ENCODE data around the gene EDDM13.

Gene EDDM13

DNA sequence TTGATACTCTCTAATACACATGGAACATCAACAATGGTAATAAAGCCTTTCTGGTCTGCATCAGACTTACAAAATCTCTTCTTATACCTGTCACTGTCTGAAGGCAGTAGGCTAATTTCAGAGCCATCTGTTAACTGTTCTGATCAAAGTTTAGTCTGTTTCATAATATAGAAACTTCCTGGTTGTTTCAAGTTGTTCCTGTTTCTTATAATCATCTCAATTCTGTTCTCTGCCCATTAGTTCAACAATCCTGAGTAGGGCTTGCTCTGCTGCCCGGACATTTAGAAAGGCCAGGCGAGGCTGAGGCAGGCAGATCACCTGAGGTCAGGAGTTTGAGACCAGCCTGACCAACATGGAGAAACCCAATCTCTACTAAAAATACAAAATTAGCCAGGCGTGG, 47.4 kb downstream of the EDDM13 start:
- TF ChIP-seq, protein P1, sequence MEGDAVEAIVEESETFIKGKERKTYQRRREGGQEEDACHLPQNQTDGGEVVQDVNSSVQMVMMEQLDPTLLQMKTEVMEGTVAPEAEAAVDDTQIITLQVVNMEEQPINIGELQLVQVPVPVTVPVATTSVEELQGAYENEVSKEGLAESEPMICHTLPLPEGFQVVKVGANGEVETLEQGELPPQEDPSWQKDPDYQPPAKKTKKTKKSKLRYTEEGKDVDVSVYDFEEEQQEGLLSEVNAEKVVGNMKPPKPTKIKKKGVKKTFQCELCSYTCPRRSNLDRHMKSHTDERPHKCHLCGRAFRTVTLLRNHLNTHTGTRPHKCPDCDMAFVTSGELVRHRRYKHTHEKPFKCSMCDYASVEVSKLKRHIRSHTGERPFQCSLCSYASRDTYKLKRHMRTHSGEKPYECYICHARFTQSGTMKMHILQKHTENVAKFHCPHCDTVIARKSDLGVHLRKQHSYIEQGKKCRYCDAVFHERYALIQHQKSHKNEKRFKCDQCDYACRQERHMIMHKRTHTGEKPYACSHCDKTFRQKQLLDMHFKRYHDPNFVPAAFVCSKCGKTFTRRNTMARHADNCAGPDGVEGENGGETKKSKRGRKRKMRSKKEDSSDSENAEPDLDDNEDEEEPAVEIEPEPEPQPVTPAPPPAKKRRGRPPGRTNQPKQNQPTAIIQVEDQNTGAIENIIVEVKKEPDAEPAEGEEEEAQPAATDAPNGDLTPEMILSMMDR (IDR thresholded peaks at IDR 0.05), result no peak

DNA sequence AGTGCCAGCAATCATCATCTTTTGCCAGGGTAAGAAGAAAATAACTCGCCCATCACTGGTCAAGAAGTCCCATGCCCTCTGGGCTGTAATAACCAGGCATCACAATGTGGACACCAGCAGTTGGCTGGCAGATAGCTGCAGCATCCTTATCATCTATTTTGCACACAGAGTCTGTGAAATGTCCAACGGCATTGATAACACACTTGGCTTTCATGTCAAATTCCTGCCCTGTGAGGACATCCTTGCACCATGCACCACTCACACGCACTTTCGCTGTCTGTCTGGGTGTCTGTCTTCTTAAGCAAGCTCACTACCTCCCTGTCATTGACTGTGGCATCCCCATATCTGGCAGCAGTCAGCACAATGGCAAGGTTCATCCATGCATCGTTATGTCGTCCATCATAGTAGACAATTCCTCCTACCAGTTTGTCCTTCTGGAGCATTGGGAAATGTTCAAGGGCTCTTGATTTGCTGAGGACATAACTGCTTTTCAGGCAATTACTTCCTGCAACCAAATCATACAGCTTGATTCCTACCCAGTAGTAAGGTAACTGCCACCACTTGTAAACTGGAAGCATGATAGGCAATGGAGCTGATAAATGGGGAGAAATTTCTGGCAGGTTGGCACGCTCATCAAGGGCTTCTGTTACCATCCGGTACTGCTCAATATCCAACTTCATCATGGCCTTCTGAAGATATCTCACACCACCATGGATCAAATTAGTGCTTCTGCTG, 48.9 kb downstream of the EDDM13 start:
- TF ChIP-seq, protein P1 (IDR thresholded peaks at IDR 0.05), result no peak

DNA sequence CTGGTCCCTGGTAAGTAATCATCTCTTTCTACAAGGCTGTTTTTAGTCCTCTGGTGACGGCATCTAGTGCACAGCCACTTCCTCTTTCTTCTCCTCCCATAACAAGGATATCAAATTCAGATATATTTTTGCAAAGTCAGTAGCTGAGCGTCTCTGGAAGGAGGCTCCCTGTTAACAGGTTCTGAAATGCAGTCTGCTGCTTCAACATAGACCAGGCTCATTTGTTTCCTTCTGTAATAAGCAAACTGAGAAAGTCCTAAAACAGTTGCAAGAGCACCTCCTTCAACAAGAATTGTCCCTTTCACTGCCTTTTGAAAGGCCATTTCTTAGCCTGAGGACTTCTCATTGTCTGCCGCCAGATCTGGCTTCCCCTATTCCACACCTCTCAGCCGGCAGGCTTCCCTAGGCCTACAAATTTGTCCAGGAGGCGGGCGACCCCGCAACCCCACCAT, 49.5 kb downstream of the EDDM13 start:
- TF ChIP-seq, protein P1 (IDR thresholded peaks at IDR 0.05), result no peak

DNA sequence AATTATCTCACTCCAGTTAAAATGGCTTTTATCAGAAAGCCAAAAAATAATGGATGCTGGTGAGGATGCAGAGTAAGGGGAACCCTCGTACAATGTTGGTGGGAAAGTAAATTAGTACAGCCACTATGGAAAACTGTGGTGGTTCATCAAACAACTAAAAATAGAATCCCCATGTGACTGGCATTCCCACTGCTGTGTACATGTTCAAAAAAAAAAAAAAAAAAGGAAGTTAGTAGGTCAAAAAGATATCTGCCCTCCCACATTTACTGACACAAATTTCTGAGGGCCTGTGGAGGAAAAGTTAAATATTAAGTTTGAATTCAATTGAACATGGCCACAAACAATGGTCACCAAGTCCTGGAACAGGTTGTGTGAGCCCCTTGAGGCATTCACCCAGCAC, 51.9 kb downstream of the EDDM13 start:
- TF ChIP-seq, protein P1 (IDR thresholded peaks at IDR 0.05), result no peak

DNA sequence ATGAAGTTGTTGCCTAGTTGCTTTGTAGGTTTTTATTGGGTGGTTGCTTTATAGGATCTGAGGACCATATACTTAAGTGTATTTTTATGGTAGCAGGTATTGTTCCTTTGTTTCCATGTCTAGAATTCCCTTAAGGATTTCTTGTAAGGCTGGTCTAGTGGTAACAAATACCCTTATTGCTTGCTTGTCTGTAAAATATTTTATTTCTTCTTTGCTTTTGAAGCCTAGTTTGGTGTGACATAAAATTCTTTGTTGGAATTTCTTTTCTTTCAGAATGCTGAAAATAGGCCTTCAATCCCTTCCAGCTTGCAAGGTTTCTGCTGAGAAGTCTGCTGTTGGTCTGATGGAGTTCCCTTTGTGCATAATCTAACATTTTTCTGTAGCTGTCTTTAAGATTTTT, 60.1 kb downstream of the EDDM13 start:
- TF ChIP-seq, protein P1 (IDR thresholded peaks at IDR 0.05), result no peak

DNA sequence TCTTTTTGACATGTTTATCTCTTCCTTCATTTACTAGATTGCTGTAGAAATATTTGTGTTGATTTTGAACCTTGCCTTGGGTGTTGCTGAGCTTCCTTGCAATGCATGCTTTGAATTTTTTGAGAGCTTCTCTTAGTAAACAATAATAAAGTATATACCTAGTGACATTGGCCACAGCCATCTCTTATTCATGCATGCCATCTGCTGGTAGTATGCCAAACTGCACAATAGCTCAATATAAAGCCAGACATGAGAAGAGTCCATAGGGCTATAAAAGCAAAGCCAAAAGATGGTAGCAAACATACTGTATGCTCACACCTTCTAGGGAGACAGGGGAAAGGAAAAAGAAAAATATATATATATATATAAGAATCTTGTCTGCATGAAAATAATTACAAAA, 61.0 kb downstream of the EDDM13 start:
- TF ChIP-seq, protein P1 (IDR thresholded peaks at IDR 0.05), result peak; percentile 61

DNA sequence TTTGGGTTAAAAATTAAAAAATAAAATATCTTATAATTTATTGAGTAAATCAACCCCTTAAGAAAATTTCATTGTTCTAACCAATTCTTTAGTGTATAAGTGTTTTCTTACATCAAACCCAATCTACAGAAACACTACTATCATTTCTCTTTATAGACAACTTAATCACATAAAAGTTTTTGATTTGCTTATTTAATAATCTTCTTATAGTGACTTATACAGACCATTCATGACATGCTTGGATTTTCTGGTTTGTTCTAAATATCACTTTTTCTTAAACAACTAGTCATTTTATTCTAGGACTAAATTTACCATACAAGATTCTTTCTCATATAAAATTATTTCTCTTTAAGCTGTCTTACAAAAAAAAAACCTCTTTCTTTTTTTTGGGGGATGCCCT, 69.4 kb downstream of the EDDM13 start:
- TF ChIP-seq, protein P1 (IDR thresholded peaks at IDR 0.05), result no peak

Data from LNCAP (cell line).